ENCODE measurements around the gene DNAH6.
"Not testable (repeated sequence)": the region's sequence is repeated elsewhere in the genome, so short reads cannot be mapped to it uniquely, and the experiment has no call there.

DNAH6 gene

DNA sequence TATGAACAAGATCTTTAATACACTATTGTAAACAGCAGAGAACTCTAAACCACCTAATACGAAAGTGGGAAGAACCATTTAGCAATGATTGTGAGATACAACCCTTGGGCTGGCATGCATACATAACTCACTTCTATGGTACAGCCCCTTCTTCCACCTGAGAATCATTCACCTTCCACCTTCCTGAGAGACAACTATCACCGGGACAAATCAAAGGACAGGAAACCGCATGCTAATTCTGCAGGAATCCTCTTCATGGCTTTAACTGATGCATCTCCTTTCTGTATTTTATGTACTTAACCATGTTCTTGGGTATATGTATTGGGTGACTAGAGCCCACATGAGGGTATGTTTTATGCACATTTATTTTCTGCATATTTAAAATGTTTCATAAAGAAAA lies 241.3 kb downstream of the DNAH6 start:
- DNase-seq (ENCODE audit: low spot score): no peak

GRCh38 chr2:84766791-84767190 lies 250.5 kb downstream of the DNAH6 start:
- no peak for DNase-seq (ENCODE audit: low spot score)

- DNase-seq (ENCODE audit: low spot score): no peak
Observed at GRCh38 chr2:84768840-84769239, 252.5 kb downstream of the DNAH6 start.

DNA sequence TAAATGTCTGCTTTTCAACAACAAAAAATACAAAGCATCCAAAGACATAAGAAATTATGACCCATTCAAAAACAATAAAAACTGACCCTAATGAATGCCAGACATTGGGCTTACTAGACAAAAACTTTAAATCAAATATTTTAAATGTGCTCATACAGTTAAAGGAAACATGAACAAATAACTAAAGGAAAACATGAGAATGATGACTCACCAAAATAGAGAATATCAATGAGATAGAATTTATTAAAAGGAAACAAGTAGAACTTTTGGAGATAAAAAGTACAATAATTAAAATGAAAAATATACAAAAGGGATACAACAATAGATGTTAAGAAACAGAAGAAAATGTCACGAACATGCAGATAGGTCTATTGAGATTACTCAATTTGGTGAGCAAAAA lies 254.0 kb downstream of the DNAH6 start:
- no peak for DNase-seq (ENCODE audit: low spot score)

GRCh38 chr2:84771251-84771650 lies 255.0 kb downstream of the DNAH6 start:
- DNase-seq (ENCODE audit: low spot score): no peak

DNA sequence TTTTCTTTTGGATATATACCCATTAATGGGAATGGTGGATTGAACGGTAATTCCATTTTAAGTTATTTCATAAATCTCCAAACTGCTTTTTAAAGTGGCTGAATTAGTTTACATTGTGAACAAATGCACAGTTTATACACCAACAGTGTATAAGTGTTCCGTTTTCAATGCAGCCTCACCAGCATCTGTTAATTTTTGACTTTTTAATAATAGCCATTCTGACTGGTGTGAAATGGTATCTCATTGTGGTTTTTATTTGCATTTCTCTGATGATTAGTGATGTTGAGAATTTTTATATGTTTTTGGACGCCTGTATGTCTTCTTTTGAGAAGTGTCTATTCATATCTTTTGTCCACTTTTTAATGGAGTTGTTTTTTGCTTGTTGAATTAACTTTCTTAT lies 257.3 kb downstream of the DNAH6 start:
- DNase-seq (ENCODE audit: low spot score): not testable (repeated sequence)

DNA sequence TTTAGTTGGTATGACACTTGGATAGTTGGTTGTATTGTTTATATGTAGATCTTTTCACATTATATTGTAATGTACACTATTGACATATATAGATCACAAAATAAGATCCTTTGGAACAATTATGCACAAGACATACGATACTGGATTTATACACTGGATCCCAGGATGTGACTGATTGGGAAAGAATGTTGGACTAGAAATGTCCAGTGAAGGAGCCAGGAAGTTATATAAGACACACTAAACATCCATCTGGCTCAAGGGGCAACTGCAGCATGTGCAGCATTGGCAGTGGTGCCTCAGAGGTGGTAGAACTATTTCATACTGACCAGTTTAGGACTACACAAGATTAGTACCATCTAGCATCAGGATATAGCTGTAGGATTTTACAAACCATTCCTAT lies 259.7 kb downstream of the DNAH6 start:
- DNase-seq (ENCODE audit: low spot score): peak; percentile 55

DNA sequence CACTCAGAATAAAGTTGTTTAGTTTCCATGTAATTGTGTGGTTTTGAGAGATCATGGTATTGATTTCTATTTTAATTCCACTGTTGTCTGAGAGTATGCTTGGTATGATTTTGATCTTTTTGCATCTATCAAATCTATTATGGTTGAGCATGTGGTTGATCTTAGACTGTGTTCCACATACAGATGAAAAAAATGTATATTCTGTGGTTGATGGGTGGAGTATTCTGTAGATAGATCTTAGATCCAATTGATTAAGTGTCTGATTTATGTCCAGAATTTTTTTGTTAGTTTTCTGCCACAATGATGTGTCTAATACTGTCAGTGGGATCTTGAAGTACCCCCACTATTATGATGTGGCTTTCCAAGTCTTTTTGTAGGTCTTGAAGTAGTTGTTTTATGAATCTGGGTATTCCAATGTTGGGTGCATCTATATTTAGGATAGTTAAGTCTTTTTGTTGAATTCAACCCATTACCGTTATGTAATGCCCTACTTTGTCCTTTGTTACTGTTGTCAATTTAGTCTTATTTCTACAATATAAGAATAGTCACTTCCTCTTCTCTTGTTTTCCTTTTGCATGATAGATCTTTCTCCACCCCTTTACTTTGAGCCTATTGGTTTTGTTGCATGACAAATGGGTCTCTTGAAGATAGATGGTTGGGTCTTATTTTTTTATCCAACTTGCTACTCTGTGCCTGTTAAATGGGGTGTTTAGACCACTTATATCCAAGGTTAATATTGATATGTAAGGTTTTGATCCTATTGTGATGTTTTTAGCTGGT lies 262.8 kb downstream of the DNAH6 start:
- no peak for DNase-seq (ENCODE audit: low spot score)

GRCh38 chr2:84779781-84780180 lies 263.5 kb downstream of the DNAH6 start:
- no peak for DNase-seq (ENCODE audit: low spot score)

DNA sequence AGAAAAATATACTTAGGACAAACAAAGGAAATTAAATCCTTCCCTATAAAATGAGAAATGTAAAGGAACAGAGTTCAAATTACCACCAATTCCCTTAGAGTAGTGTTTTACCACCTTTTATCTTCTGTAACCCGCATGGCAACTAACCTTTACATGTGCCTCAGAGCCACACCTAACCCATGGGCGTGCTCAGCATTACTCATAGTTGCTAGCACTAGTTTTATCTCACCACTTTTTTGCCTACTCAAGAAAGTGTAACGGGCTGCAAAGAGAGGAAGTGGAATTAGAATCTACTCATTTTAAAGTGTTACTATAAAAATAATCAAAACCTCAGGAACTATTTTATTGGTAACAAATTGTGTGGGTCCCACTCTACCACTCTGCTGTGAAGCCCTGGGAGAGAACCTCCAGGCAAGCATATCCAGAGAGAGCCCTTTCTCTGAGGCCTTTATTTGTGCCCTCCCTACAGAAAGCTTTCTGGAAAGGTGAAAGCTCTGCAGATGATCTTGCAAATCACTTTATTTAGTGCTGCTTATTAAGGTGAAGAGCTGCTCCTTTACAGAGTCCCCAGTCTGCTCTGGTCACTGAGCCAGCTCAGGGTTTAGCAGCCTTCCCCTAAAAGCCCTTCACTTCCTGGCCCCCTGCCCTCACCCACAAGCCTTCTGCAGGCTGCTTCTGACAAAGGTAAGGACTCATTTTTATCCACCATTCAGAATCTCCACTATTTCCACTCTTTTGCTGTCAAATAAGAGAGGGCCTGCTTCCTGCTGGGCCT lies 265.8 kb downstream of the DNAH6 start:
- no peak for DNase-seq (ENCODE audit: low spot score)

DNA sequence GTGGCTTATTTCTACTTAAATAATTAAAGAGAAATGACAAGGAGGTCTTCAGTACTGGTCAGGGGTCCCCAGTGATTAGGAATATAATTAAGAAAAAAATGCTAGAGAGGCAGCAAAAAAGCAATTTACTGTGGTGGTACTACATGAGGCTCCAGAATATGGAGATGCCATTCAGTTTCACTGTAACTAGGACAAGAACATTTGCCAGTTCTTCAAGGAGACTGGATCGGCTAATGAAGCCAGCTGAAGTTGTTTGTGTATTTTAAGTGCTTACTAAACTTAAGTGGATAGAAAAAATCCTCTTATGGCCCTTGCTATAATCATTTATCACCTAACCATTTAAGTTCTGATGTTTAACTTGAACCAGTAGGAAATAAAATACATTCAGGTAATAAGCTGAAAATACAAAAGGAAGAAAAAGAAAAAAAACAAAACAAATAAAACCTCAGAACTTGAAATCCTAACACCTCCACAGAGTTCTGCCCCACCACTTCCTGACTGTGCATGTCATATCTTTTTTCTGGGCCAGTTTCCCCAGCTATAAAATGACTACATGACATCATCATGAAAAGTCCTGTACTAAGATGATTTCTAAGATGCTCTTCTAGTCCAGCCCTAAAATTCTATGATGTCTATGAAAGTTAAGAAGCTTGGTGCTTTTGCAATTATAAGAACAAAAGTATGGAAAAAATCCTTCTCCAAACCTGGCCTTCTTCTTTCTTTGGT lies 266.6 kb downstream of the DNAH6 start:
- DNase-seq (ENCODE audit: low spot score): no peak

GRCh38 chr2:84785950-84786349 lies 269.7 kb downstream of the DNAH6 start:
- no peak for DNase-seq (ENCODE audit: low spot score)

- DNase-seq (ENCODE audit: low spot score): no peak
Observed at GRCh38 chr2:84786601-84787000, 270.3 kb downstream of the DNAH6 start.

DNA sequence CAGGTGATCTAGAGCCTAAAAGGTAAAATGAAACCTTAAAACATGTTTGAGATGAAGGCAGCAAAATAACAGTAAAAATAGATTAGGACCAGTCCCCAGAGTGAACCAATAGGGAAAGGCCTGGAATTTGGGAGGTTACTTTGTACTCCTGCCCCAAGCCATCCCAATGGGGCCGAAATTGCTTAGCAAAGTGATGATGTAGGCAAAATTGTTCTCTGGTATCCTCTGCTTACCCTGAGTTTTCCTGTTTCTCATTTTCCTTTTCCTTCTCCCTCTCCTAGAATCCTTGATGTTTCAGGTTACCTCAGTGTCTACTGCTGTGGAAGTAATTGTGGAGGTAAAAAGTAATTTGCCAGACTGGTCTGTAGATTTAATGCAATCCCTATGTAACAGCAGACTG lies 271.7 kb downstream of the DNAH6 start:
- no peak for DNase-seq (ENCODE audit: low spot score)

DNA sequence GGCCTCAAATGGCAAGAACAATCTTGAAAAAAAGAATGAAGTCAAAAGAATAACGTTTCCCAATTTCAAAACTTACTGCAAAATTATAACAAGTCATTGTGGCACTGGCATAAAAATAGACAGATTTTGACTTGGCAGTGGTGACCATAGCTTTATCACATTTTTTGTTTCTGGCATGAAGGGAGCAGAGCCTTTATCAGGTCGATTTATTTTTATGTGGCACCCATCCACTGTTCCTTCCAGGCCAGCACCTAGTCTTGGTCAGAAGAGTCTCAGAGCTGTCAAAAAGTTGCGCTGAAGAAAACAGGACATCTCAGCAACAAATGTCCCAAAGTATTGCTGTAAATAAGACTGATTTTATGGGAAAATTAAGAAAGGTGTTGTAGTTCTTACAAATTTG lies 272.2 kb downstream of the DNAH6 start:
- DNase-seq (ENCODE audit: low spot score): no peak

DNA sequence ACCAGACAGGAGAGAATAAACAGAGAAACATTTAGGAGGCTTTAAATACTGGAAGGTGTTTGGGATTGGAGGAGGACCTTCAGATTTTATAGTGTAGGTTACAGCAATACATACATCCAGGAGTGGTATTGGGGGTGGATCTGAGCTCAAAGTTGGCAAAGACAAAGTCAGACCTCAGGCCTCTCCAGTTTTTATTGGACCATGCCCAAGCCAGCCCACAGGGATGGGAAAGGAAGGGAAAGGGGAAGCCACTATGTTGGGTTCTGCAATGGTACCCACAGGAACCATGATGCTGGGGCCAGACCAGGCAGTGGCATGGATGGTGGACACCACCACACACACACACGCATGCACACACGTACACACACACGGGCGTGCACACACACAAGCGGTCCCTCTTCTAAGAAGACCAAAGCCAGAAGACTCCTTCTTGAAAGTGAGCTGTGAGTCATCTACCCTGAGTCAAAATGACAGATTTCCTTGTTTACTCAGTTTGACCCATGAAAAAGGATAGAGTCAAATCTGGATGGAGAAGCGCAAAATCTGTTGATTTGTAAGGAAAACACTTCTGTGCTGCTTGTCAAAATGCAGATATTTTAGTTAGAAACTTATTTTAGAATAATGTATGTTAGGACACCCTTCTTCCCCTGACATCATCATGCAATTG lies 276.7 kb downstream of the DNAH6 start:
- no peak for DNase-seq (ENCODE audit: low spot score)

DNA sequence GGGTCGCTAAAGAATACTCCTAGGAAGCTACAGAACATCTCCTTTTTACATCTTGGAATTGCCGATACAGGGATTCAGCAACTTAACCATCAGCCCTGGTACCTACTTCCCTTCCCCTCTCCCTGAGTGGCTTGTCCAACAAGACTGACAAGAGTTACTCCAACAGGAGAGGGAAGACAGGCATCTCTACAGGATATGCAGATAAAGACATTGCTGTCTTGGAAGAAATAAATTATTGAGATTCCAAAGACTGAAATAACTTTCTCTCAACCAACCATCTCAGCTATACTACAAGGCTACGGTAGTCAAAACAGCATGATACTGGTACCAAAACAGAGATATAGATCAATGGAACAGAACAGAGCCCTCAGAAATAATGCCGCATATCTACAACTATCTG lies 277.3 kb downstream of the DNAH6 start:
- DNase-seq (ENCODE audit: low spot score): no peak

DNA sequence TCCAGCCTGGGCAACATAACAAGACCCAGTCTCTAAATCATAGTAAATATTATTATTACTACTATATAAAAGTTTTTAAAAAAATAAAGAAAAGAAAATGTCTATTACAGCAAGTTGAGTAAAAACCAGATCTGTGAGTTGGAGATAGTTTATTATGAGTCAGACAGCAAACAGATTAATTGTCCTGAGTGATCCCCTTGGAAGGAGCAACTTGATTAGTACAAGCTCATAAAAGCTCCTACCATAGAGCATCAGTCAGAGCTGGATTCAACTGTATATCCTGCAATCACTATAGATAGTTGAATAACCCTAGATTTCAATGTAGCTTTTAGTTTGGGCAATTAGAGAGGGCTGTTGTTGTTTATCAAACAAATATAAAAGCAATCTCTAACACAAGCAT lies 280.5 kb downstream of the DNAH6 start:
- DNase-seq (ENCODE audit: low spot score): no peak

GRCh38 chr2:84797271-84797670 lies 281.0 kb downstream of the DNAH6 start:
- DNase-seq (ENCODE audit: low spot score): no peak

DNA sequence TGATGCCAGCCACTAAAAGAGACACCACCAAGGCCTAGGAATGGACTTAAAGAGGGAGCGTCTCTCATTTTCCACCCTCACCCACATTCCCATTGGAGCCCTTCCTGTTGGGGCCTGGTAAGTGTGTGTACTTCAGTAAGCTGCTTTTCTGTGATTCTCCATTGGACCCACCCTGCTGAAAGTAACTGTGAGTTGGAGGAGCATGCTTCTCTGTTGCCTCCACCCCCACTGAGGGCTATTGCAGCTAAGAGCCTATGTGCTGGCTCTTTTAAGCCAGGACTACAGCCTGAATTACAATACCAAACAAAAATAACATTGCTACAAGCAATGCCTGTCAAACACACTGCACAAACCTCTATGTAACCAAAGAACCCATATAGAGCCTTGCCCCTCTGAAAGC lies 283.5 kb downstream of the DNAH6 start:
- no peak for DNase-seq (ENCODE audit: low spot score)

DNA sequence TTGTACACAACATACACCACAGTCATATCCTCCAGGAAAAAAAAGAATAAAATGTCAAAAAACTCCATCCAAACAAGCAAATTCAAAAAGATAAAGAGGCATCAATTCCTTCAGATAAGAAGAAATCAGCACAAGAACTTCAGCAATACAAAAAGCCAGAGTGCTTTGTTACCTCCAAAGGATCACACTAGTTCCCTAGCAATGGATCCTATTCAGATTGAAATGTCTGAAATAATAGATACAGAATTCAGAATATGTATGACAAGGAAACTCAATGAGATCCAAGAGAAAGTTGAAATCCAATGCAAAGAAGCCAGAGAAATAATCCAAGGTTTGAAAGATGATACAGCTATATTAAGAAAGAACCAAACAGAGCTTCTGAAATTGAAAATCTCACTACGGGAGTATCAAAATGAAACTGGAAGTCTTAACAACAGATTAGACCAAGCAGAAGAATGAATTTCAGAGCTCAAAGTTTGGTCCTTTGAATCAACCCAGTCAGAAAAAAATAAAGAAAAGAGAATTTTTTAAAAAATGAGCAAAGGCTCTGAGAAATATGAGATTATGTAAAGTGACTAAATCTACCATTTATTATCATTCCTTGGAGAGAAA lies 284.0 kb downstream of the DNAH6 start:
- no peak for DNase-seq (ENCODE audit: low spot score)

DNA sequence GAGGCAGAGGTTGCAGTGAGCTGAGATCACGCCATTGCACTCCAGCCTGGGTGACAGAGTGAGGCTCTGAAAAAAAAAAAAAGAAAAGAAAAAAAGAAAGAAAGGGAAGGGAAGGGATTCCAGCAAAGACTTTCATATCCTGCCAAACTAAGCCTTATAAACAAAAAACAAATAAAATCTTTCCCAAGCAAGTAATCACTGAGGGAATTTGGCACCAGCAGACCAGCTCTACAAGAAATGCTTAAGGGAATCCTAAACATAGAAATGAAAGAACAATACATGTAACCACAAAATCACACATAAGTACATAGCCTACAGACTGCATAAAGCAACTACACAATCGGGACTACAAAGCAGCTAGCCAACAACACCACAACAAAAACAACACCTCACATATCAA lies 285.5 kb downstream of the DNAH6 start:
- no peak for DNase-seq (ENCODE audit: low spot score)
